ENCODE measurements around the gene MYL1. TPM values are rescaled to one million over a fixed set of nuclear protein-coding genes. Genes with fewer than 3 reads are reported as not detected.

Gene MYL1
- total RNA-seq, 2 experiments from 2014 or later: not detected

DNA sequence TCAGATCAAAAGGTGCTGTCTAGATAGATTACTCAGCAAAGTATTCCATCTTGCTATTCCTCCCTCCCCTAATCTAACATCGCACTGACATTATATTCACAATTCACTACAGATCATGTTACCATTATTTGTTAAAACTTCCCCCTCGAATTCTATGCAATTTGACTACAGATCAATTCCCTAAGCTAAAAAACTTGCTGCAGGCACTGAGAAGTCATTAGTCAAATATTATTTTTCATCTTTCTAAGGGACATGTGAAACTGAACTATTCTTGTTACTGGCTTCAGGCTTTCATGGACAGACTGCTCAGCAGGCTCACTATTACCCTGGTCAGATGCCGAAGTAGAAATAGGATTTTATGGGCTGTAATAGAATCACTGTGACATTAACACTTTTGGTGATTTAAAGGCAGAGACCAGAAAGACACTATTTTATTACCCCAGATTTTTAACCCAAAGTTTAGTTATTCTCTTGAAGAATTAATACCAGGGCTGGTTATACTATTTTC is 15.1 kb downstream of the MYL1 start:
- no TSS peak for BruUV-seq (replicated peaks)
- Histone ChIP-seq H2AFZ (ENCODE audit: low read length) (no peak overlapping the region), H3K9me3 (ENCODE audit: low read length) (no peaks in the 10 kb centered on the region), H3K4me3 (ENCODE audit: low read depth, low read length, poor library complexity, severe bottlenecking) (no peak overlapping the region), H3K4me1 (ENCODE audit: insufficient read depth, low read length, poor library complexity, severe bottlenecking) (no peaks in the 10 kb centered on the region), H3K4me2 (ENCODE audit: low read length) (no peak overlapping the region), H4K20me1 (ENCODE audit: insufficient read depth, low read length) (no peaks in the 10 kb centered on the region), H3K79me2 (ENCODE audit: insufficient read depth, low read depth, low read length) (no peaks in the 10 kb centered on the region), H3K36me3 (ENCODE audit: insufficient read depth, low read length) (no peaks in the 10 kb centered on the region), H3K27ac (ENCODE audit: low read depth, low read length, poor library complexity, severe bottlenecking) (no peak overlapping the region), H3K9me2 (ENCODE audit: insufficient read depth, low read length) (no peaks in the 10 kb centered on the region)
- intact Hi-C loops (cut with micrococcal nuclease; ENCODE audit: unreplicated experiment): no loop called here
- TF ChIP-seq, protein P1, sequence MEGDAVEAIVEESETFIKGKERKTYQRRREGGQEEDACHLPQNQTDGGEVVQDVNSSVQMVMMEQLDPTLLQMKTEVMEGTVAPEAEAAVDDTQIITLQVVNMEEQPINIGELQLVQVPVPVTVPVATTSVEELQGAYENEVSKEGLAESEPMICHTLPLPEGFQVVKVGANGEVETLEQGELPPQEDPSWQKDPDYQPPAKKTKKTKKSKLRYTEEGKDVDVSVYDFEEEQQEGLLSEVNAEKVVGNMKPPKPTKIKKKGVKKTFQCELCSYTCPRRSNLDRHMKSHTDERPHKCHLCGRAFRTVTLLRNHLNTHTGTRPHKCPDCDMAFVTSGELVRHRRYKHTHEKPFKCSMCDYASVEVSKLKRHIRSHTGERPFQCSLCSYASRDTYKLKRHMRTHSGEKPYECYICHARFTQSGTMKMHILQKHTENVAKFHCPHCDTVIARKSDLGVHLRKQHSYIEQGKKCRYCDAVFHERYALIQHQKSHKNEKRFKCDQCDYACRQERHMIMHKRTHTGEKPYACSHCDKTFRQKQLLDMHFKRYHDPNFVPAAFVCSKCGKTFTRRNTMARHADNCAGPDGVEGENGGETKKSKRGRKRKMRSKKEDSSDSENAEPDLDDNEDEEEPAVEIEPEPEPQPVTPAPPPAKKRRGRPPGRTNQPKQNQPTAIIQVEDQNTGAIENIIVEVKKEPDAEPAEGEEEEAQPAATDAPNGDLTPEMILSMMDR (conservative IDR thresholded peaks at IDR 0.05; ENCODE audit: low read length): no peak
- ChIA-PET POLR2A (no interaction called here), CTCF (ENCODE audit: unreplicated experiment) (no interaction called here)
- DNase-seq (ENCODE audit: low spot score): no peak

DNA sequence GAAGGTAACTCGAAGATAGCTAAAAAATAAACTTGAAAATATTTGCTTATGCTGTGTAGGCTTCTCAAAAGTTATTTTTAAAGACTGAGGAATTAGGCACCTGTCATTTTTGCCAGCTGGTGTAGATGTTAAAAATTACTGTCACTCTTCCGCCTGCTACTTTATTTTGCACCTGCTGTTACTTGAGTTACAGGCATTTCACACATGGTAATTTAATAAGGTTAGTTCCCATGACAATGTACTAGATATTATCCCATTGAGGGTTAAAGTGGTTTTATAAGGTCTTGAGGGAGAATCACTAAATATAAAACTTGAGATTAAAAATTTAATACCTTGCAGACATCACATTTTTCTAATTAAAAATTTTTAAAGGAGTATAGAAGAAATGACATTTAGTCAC is 26.6 kb downstream of the MYL1 start:
- intact Hi-C loops (cut with micrococcal nuclease; ENCODE audit: unreplicated experiment): no loop called here

DNA sequence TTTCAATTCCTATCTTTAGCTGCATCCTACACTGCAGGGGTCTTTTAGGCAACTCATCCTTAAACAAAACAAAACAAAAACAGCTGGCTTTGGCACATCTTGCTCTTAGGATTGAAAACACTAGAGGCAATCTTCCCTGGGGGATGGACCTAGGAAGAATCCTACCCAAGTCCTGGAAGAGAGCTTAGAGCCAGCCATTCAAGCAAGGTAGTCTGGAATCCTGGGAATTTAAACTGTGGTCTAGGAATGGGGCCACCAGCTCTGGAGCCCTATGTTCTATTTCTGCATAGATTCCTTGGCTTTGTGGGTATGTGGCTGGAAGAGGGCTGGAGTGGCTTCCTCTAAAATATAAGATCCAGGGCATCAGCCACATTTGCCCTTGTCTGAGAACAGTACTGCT is 27.7 kb downstream of the MYL1 start:
- Histone ChIP-seq H4K20me1 (ENCODE audit: insufficient read depth, low read length) (no peaks in the 10 kb centered on the region), H3K4me3 (ENCODE audit: low read depth, low read length, poor library complexity, severe bottlenecking) (no peak overlapping the region), H3K4me2 (ENCODE audit: low read length) (no peak overlapping the region), H3K27ac (ENCODE audit: low read depth, low read length, poor library complexity, severe bottlenecking) (no peak overlapping the region), H3K4me1 (ENCODE audit: insufficient read depth, low read length, poor library complexity, severe bottlenecking) (no peaks in the 10 kb centered on the region), H3K9me2 (ENCODE audit: insufficient read depth, low read length) (no peaks in the 10 kb centered on the region), H3K79me2 (ENCODE audit: insufficient read depth, low read depth, low read length) (no peaks in the 10 kb centered on the region), H3K36me3 (ENCODE audit: insufficient read depth, low read length) (no peaks in the 10 kb centered on the region), H3K9me3 (ENCODE audit: low read length) (no peaks in the 10 kb centered on the region), H2AFZ (ENCODE audit: low read length) (no peak overlapping the region)
- TF ChIP-seq EZH2phosphoT487 (IDR thresholded peaks at IDR 0.05; ENCODE audit: borderline replicate concordance, low read depth, low read length): no peak
- TF ChIP-seq, protein P1 (conservative IDR thresholded peaks at IDR 0.05; ENCODE audit: low read length): no peak
- ChIA-PET CTCF (ENCODE audit: unreplicated experiment) (no interaction called here), POLR2A (interaction anchor here (0.6 to 1.7 kb wide), 3 partner anchors 10 to 809 kb away, joined by 3 to 5 read pairs (median 4); no protein-coding TSS in a partner anchor)
- no TSS peak for BruUV-seq (replicated peaks)
- no peak for DNase-seq (ENCODE audit: low spot score)
- intact Hi-C loops (cut with micrococcal nuclease; ENCODE audit: unreplicated experiment): no loop called here

More for the DNA sequence above, 26.6 kb downstream of the MYL1 start:
- H3K4me2 ChIP-seq (ENCODE audit: low read length): no peak overlapping the region
- H4K20me1 ChIP-seq (ENCODE audit: insufficient read depth, low read length): no peaks in the 10 kb centered on the region
- DNase-seq (ENCODE audit: low spot score): no peak
- no peaks in the 10 kb centered on the region for H3K4me1 ChIP-seq (ENCODE audit: insufficient read depth, low read length, poor library complexity, severe bottlenecking)
- TF ChIP-seq, protein P1 (conservative IDR thresholded peaks at IDR 0.05; ENCODE audit: low read length): no peak
- ChIA-PET CTCF (ENCODE audit: unreplicated experiment) (no interaction called here), POLR2A (interaction anchor here (0.6 to 1.7 kb wide), 2 partner anchors 9 to 61 kb away, joined by 3 to 4 read pairs; no protein-coding TSS in a partner anchor)
- H3K79me2 ChIP-seq (ENCODE audit: insufficient read depth, low read depth, low read length): no peaks in the 10 kb centered on the region
- no peaks in the 10 kb centered on the region for H3K9me3 ChIP-seq (ENCODE audit: low read length)
- no peak overlapping the region for H2AFZ ChIP-seq (ENCODE audit: low read length)
- BruUV-seq (replicated peaks): no TSS peak
- H3K36me3 ChIP-seq (ENCODE audit: insufficient read depth, low read length): no peaks in the 10 kb centered on the region
- no peak overlapping the region for H3K4me3 ChIP-seq (ENCODE audit: low read depth, low read length, poor library complexity, severe bottlenecking)
- no peaks in the 10 kb centered on the region for H3K9me2 ChIP-seq (ENCODE audit: insufficient read depth, low read length)
- H3K27ac ChIP-seq (ENCODE audit: low read depth, low read length, poor library complexity, severe bottlenecking): no peak overlapping the region
